ENCODE data around the gene AGBL4. TPM values are rescaled to one million over a fixed set of nuclear protein-coding genes. Genes with fewer than 3 reads are reported as not detected.

Gene AGBL4
- total and polyA plus RNA-seq, 10 donors = 0.05 to 1.8 (median 0.32) TPM; not detected in 1

GRCh38 chr1:49436865-49437264, 586.9 kb downstream of the AGBL4 start:
- H3K4me1 ChIP-seq = no peaks in the 10 kb centered on the region
- H3K27me3 ChIP-seq (replicated peaks in 1 of 7) = no peaks in the 10 kb centered on the region
- H3K4me3 ChIP-seq = no peak overlapping the region
- WGBS, 5 donors = 38 to 47% (median 41%) methylated on average over 2 of the region's 2 CpGs
- no peaks in the 10 kb centered on the region for H3K36me3 ChIP-seq
- H3K9me3 ChIP-seq = peaks cover 0 to 43% (median 32%) of the 10 kb centered on the region in 8 donors
- intact Hi-C loops (cut with DNase I; ENCODE audit: low total_unique reads) = no loop called here
- DNase-seq = no peak
- TF ChIP-seq POLR2A (IDR thresholded peaks at IDR 0.05) (no peak), CTCF (IDR thresholded peaks at IDR 0.05 in 8 of 11, conservative IDR thresholded peaks at IDR 0.05 in 3 of 11) (no peak), POLR2AphosphoS5 (IDR thresholded peaks at IDR 0.05) (no peak)
- no peak overlapping the region for H3K27ac ChIP-seq

GRCh38 chr1:49435291-49435690, 588.5 kb downstream of the AGBL4 start:
- DNase-seq = no peak
- TF ChIP-seq CTCF (IDR thresholded peaks at IDR 0.05 in 8 of 11, conservative IDR thresholded peaks at IDR 0.05 in 3 of 11) (no peak), POLR2AphosphoS5 (IDR thresholded peaks at IDR 0.05) (no peak), POLR2A (IDR thresholded peaks at IDR 0.05) (no peak)
- intact Hi-C loops (cut with DNase I; ENCODE audit: low total_unique reads) = no loop called here

GRCh38 chr1:49424782-49425181, 599.0 kb downstream of the AGBL4 start:
- DNase-seq = no peak
- Histone ChIP-seq H3K4me1 (no peaks in the 10 kb centered on the region), H3K27me3 (replicated peaks in 1 of 7) (no peaks in the 10 kb centered on the region), H3K27ac (no peak overlapping the region), H3K4me3 (no peak overlapping the region), H3K36me3 (no peaks in the 10 kb centered on the region), H3K9me3 (peaks cover 0 to 19% (median 0%) of the 10 kb centered on the region in 8 donors)
- intact Hi-C loops (cut with DNase I; ENCODE audit: low total_unique reads) = no loop called here
- TF ChIP-seq POLR2A (IDR thresholded peaks at IDR 0.05) (no peak), CTCF (IDR thresholded peaks at IDR 0.05 in 8 of 11, conservative IDR thresholded peaks at IDR 0.05 in 3 of 11) (no peak), POLR2AphosphoS5 (IDR thresholded peaks at IDR 0.05) (no peak)
- 77 to 89% (median 81%) methylated on average over 3 of the region's 3 CpGs for WGBS, 5 donors

More at GRCh38 chr1:49435291-49435690, 588.5 kb downstream of the AGBL4 start:
- H3K9me3 ChIP-seq = peaks cover 0 to 27% (median 17%) of the 10 kb centered on the region in 8 donors
- H3K27me3 ChIP-seq (replicated peaks in 1 of 7) = no peaks in the 10 kb centered on the region
- H3K4me1 ChIP-seq = no peaks in the 10 kb centered on the region
- H3K36me3 ChIP-seq = no peaks in the 10 kb centered on the region
- no peak overlapping the region for H3K27ac ChIP-seq
- H3K4me3 ChIP-seq = no peak overlapping the region

DNA sequence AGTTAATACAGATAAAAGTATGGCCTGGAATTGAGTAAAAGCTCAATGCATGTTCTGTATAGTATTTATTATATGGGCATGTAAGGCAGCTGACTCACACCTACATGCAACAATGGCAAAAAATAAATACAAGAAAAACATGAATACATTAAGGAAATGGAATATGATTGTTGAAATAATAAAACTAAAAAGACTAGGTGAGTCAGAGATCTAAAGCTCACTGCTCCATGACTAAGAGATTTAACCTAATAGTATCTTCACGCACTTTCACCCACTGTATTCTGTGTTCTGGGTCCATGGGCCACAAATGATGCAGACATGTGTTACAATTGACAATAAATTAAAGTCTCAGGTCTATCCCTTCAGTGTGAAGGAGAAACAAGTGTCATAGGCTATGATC, 607.0 kb downstream of the AGBL4 start:
- DNase-seq = no peak
- Histone ChIP-seq H3K9me3 (no peaks in the 10 kb centered on the region), H3K36me3 (no peaks in the 10 kb centered on the region), H3K27ac (no peak overlapping the region), H3K27me3 (replicated peaks in 1 of 7) (no peaks in the 10 kb centered on the region), H3K4me3 (no peak overlapping the region), H3K4me1 (no peaks in the 10 kb centered on the region)
- TF ChIP-seq POLR2A (IDR thresholded peaks at IDR 0.05) (no peak), POLR2AphosphoS5 (IDR thresholded peaks at IDR 0.05) (no peak), CTCF (IDR thresholded peaks at IDR 0.05 in 8 of 11, conservative IDR thresholded peaks at IDR 0.05 in 3 of 11) (no peak)
- whole genome bisulfite sequencing, 5 donors = 83 to 100% (median 90%) methylated on average over 1 of the region's 1 CpG
- intact Hi-C loops (cut with DNase I; ENCODE audit: low total_unique reads) = no loop called here
